Mesendoderm (in vitro differentiated cells): ENCODE measurements around the gene NDUFA13.

Experiments used
- DNase-seq: peaks from one replicate; pipeline ENCODE4 v3.0.0; 2013
- H2AK5ac ChIP-seq: 2 replicates; pipeline ENCODE4 v1.6.1; 2013; ENCODE audit warnings: low read length, inconsistent platforms
- H2BK120ac ChIP-seq: 2 replicates; pipeline ENCODE4 v1.6.1; 2013; ENCODE audit warnings: low read depth, mild to moderate bottlenecking, low read length, moderate library complexity, mixed read lengths
- H2BK15ac ChIP-seq: replicated peaks from 2 replicates; pipeline ENCODE4 v1.6.1; 2013; ENCODE audit warnings: low read depth, mild to moderate bottlenecking, moderate library complexity
- H2BK5ac ChIP-seq: 2 replicates; pipeline ENCODE4 v1.6.1; 2013; ENCODE audit warnings: low read length, inconsistent platforms
- H3K18ac ChIP-seq: 2 replicates; pipeline ENCODE4 v1.6.1; 2013; ENCODE audit warnings: mild to moderate bottlenecking, low read length, mixed read lengths
- H3K23ac ChIP-seq: one replicate; pipeline ENCODE4 v1.6.1; 2013; ENCODE audit warnings: low read length
- H3K27ac ChIP-seq: 2 replicates; pipeline ENCODE4 v1.5.1; 2013; ENCODE audit warnings: low read depth, mild to moderate bottlenecking, inconsistent platforms, low read length, moderate library complexity
- H3K27me3 ChIP-seq: 2 replicates; pipeline ENCODE4 v1.6.1; 2013; ENCODE audit warnings: low read length, control low read depth, mild to moderate bottlenecking, inconsistent platforms; ENCODE audit not compliant: insufficient read depth, poor library complexity
- H3K36me3 ChIP-seq: 2 replicates; pipeline ENCODE4 v1.6.1; 2013; ENCODE audit warnings: low read length, inconsistent platforms; ENCODE audit not compliant: control insufficient read depth, insufficient read depth
- H3K4ac ChIP-seq: one replicate; pipeline ENCODE4 v1.6.1; 2013; ENCODE audit warnings: low read depth, mild to moderate bottlenecking, low read length, moderate library complexity
- H3K4me1 ChIP-seq: 2 replicates; pipeline ENCODE4 v1.6.1; 2013; ENCODE audit warnings: low read depth, low read length, inconsistent platforms; ENCODE audit not compliant: control insufficient read depth
- H3K4me2 ChIP-seq: 2 replicates; pipeline ENCODE4 v1.6.1; 2013; ENCODE audit warnings: low read length
- H3K4me3 ChIP-seq: 2 replicates; pipeline ENCODE4 v1.5.1; 2013; ENCODE audit warnings: mild to moderate bottlenecking, low read length
- H3K56ac ChIP-seq: one replicate; pipeline ENCODE4 v1.6.1; 2013; ENCODE audit warnings: low read length
- H3K79me1 ChIP-seq: 2 replicates; pipeline ENCODE4 v1.6.1; 2013; ENCODE audit warnings: low read length, inconsistent platforms
- H3K79me2 ChIP-seq: 2 replicates; pipeline ENCODE4 v1.6.1; 2013; ENCODE audit warnings: mild to moderate bottlenecking, low read length; ENCODE audit not compliant: control insufficient read depth, insufficient read depth
- H3K9ac ChIP-seq: 2 replicates; pipeline ENCODE4 v1.6.1; 2013; ENCODE audit warnings: low read length, inconsistent platforms
- H4K5ac ChIP-seq: one replicate; pipeline ENCODE4 v1.6.1; 2013; ENCODE audit warnings: low read length
- H4K8ac ChIP-seq: one replicate; pipeline ENCODE4 v1.6.1; 2013; ENCODE audit warnings: low read depth, mild to moderate bottlenecking, control low read depth, low read length, moderate library complexity
- WGBS: extraction: QIAGEN DNeasy Blood & Tissue Kit; methylation state at CpG from one replicate; pipeline ENCODE4 v1.1.7; 2013; ENCODE audit warnings: low lambda C conversion rate, missing lambda C conversion rate; ENCODE audit not compliant: insufficient coverage; ENCODE audit errors: extremely low coverage; 5-methylcytosine and 5-hydroxymethylcytosine counted together

Gene NDUFA13

DNA sequence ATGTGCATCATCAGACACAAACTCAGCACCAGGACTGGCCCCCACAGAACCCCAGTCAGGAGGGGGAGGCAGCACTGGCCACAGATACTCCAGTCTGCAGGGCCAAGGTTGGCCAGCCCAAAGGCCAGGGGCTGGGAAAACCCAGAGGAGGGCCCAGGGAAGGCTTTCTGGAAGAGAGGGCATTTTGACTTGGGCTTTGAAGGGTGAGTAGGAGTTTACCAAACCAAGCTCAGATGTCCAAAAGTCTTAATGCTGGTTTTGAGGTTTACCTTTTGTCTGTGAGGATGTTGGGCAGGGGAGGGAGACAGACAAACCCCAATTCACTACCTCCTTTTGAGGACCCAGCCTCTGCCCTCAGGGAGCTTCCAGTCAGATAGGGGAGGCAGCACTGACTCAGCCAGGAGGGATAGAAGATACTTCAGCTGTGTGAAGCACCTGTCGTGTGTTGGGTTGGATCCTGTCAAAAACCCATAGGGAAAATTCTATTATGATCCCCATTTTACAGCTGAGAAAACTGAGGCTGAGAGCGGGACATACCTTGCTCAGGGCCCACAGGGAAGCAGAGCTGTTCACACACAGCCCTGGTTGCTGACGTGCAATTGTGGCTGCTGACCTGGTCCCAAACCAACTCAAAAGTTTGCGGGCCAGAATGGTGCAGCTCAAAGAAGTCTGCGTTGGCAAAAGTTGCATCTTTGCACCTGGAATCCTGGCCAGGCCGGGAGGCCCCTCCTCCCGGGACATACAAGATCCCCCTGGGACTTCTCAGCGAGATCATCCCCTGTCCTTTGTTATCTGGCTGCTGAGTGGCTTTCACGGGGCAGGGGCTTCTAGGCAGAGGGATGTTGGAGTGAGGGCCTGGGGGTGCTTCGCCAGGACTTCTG lies 35.2 kb downstream of the NDUFA13 start:
- Histone ChIP-seq H3K27me3 (no peaks in the 10 kb centered on the region), H3K79me1 (no peaks in the 10 kb centered on the region), H3K56ac (no peak overlapping the region), H2BK5ac (no peak overlapping the region), H2BK15ac (no peak overlapping the region), H3K79me2 (no peaks in the 10 kb centered on the region), H3K9ac (no peak overlapping the region), H3K36me3 (no peaks in the 10 kb centered on the region), H3K23ac (no peak overlapping the region), H3K4me2 (no peak overlapping the region), H2AK5ac (no peak overlapping the region), H3K18ac (no peak overlapping the region), H3K27ac (no peak overlapping the region), H4K5ac (no peak overlapping the region), H3K4me3 (no peak overlapping the region), H2BK120ac (no peak overlapping the region), H4K8ac (no peak overlapping the region), H3K4me1 (no peaks in the 10 kb centered on the region), H3K4ac (no peak overlapping the region)
- peak; percentile 51 for DNase-seq
- no CpG with 5 or more reads among the region's 10 CpGs for WGBS

GRCh38 chr19:19551853-19552192 lies 35.8 kb downstream of the NDUFA13 start:
- H3K36me3 ChIP-seq = no peaks in the 10 kb centered on the region
- no peak overlapping the region for H3K27ac ChIP-seq
- H3K4me2 ChIP-seq = no peak overlapping the region
- H2BK5ac ChIP-seq = no peak overlapping the region
- no peak overlapping the region for H3K23ac ChIP-seq
- DNase-seq = no peak
- H3K9ac ChIP-seq = no peak overlapping the region
- no peaks in the 10 kb centered on the region for H3K27me3 ChIP-seq
- no peak overlapping the region for H4K5ac ChIP-seq
- H2BK15ac ChIP-seq = no peak overlapping the region
- H2AK5ac ChIP-seq = no peak overlapping the region
- no peak overlapping the region for H3K4me3 ChIP-seq
- H3K18ac ChIP-seq = no peak overlapping the region
- no CpG with 5 or more reads among the region's 14 CpGs for WGBS
- H3K79me1 ChIP-seq = no peaks in the 10 kb centered on the region
- H3K79me2 ChIP-seq = no peaks in the 10 kb centered on the region
- H3K56ac ChIP-seq = no peak overlapping the region
- H4K8ac ChIP-seq = no peak overlapping the region
- no peaks in the 10 kb centered on the region for H3K4me1 ChIP-seq
- no peak overlapping the region for H2BK120ac ChIP-seq
- no peak overlapping the region for H3K4ac ChIP-seq

GRCh38 chr19:19552798-19553197 lies 36.8 kb downstream of the NDUFA13 start:
- Histone ChIP-seq H4K5ac (no peak overlapping the region), H2AK5ac (no peak overlapping the region), H2BK5ac (no peak overlapping the region), H3K18ac (no peak overlapping the region), H3K36me3 (no peaks in the 10 kb centered on the region), H3K23ac (no peak overlapping the region), H3K27me3 (no peaks in the 10 kb centered on the region), H3K4ac (no peak overlapping the region), H2BK120ac (no peak overlapping the region), H3K79me2 (no peaks in the 10 kb centered on the region), H3K4me2 (no peak overlapping the region), H3K56ac (no peak overlapping the region), H3K4me1 (no peaks in the 10 kb centered on the region), H3K79me1 (no peaks in the 10 kb centered on the region), H2BK15ac (no peak overlapping the region), H3K9ac (no peak overlapping the region), H3K27ac (no peak overlapping the region), H3K4me3 (no peak overlapping the region), H4K8ac (no peak overlapping the region)
- DNase-seq = peak; percentile 66
- no CpG with 5 or more reads among the region's 6 CpGs for WGBS

DNA sequence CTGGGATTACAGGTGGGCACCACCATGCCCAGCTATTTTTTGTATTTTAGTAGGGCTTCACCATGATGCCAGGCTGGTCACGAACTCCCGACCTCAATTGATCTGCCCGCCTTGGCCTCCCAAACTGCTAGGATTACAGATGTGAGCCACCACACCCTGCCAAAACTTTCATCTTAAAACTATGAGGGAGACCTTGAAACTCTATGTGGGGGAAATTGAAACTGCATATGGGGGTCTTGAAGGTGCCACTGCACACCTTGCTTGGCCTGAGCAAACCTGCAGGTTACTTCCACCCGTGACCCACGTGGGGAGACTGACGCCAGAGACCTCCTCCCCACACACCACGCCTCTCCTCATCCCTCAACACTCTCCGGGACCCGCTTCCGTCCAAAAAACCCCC lies 37.6 kb downstream of the NDUFA13 start:
- WGBS = no CpG with 5 or more reads among the region's 10 CpGs
- Histone ChIP-seq H3K27me3 (no peaks in the 10 kb centered on the region), H4K5ac (no peak overlapping the region), H2AK5ac (no peak overlapping the region), H2BK120ac (no peak overlapping the region), H3K79me2 (no peaks in the 10 kb centered on the region), H3K23ac (no peak overlapping the region), H2BK5ac (no peak overlapping the region), H3K18ac (no peak overlapping the region), H3K36me3 (no peaks in the 10 kb centered on the region), H4K8ac (no peak overlapping the region), H3K9ac (no peak overlapping the region), H3K4ac (no peak overlapping the region), H2BK15ac (no peak overlapping the region), H3K79me1 (no peaks in the 10 kb centered on the region), H3K4me2 (no peak overlapping the region), H3K56ac (no peak overlapping the region), H3K4me1 (no peaks in the 10 kb centered on the region), H3K4me3 (no peak overlapping the region), H3K27ac (no peak overlapping the region)
- no peak for DNase-seq

DNA sequence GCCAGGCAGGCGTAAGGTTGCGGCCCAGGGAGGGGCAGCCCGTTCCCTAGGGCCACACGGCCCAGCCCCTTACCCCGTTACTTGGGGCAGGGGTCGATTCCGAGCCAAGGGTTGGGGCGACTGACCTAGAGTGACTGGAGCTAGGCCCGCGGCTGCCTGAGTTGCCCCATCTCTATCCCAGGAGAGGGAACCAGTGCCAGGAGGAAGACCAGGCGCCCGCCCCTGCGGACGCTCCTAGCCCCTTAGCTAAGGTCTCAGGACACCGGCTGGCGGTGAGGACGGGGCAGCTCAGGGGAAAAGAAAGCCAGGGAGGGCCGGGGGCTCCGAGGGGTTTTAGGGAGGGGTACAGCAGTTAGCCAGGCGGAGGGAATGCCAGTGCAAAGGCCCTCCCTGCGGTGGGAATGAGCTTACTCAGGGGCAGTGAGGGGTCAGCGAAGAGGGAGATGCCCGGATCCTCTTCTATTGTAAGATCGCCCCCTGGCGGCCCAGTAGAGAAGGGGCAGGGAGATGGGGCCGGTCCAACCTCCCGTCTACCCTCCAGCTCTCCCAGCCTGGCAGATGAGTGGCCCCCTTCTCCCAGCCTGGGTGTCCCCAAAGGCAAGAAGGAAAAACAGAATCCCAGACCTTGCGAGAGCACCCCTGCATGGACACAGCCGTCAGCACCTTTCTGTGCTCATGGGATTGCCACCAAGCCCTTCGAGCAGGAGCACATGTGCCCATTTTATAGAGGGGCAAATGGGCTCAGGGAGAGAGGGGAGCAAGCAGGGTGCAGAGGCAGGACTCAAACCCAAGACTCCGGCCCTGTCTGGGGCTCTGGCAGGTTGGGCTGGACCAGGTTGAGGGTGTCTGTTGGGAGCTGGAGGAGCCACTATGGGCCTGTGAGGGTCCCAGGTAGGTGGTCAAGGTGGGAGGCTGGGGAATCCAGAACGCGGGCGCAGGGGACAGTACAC lies 38.3 kb downstream of the NDUFA13 start:
- Histone ChIP-seq H3K4me3 (no peak overlapping the region), H4K8ac (no peak overlapping the region)
- WGBS = no CpG with 5 or more reads among the region's 34 CpGs

More for the DNA sequence above, 38.3 kb downstream of the NDUFA13 start:
- Histone ChIP-seq H3K79me2 (no peaks in the 10 kb centered on the region), H4K5ac (no peak overlapping the region), H2BK5ac (no peak overlapping the region), H3K9ac (no peak overlapping the region), H3K23ac (no peak overlapping the region), H3K18ac (no peak overlapping the region), H2BK15ac (no peak overlapping the region), H2AK5ac (no peak overlapping the region), H3K4ac (no peak overlapping the region), H3K27ac (no peak overlapping the region), H3K79me1 (no peaks in the 10 kb centered on the region), H2BK120ac (no peak overlapping the region), H3K56ac (no peak overlapping the region), H3K4me1 (no peaks in the 10 kb centered on the region), H3K27me3 (no peaks in the 10 kb centered on the region), H3K4me2 (no peak overlapping the region), H3K36me3 (no peaks in the 10 kb centered on the region)
- DNase-seq = peak; percentile 73
